Fibroblast of skin of right biceps (primary cell): Measurements from ENCODE around the gene ZNF414.
A peak's percentile ranks its signal among the peaks of the same experiment; 100 is the strongest.
"Not testable (repeated sequence)": the region's sequence is repeated elsewhere in the genome, so short reads cannot be mapped to it uniquely, and the experiment has no call there.

Experiments
- DNase-seq: peaks from one replicate; pipeline ENCODE4 v3.0.0-alpha.2; 2013

The ZNF414 gene, protein sequence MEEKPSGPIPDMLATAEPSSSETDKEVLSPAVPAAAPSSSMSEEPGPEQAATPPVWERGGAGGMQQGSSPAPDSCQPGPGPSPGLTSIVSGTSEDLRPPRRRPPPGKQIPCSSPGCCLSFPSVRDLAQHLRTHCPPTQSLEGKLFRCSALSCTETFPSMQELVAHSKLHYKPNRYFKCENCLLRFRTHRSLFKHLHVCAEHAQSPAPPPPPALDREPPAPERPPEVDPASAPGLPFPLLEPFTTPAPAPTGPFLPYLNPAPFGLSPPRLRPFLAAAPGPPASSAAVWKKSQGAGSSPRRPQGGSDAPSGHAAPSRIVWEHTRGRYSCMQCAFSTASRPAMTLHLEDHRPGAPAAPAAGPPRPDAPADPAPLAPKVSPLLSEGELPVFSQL

DNA sequence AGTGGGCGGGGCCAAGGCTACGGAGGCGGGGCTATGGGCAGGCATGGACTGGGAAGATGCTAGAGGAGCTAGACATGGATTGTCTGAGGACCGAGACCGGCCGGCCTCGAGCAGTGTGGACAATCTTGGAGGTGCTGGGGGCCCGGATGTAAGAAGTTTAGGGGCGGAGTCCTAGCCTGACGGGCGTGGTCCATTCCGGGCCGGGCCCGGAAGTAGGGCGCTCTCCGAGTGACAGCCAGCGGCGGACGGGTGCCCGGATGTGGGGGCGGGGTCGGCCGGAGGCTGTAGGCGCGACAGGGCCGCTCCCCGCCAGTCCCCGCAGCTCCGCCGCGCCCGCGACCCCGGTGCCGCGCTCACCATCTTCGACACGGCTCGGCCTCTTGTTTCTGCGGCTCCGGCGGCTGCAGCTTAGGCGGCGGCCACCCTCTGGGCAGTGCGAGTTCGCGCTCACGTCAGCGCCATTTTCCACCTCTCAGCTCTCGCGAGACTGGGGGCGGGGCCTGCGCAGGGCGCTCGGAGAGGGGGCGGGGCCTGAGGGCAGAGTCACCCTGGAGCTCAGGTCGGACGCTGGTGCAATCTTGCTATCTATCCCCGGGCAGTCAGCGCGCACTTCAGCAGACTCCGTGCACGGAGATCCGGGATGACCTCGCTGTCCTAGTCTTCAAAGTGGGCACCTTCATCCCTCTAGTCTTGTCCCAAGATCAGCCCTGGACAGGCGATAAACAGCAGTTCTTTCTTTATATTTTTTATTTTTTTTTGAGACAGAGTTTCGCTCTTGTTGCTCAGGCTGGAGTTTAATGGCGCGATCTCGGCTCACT is at the start of gene ZNF414:
TSS of gene ZNF414 (minus strand) at position 481 of the 818 bp plus-strand sequence. CDS start at position 360, 121 bp downstream.
- peak; percentile 98 for DNase-seq

DNA sequence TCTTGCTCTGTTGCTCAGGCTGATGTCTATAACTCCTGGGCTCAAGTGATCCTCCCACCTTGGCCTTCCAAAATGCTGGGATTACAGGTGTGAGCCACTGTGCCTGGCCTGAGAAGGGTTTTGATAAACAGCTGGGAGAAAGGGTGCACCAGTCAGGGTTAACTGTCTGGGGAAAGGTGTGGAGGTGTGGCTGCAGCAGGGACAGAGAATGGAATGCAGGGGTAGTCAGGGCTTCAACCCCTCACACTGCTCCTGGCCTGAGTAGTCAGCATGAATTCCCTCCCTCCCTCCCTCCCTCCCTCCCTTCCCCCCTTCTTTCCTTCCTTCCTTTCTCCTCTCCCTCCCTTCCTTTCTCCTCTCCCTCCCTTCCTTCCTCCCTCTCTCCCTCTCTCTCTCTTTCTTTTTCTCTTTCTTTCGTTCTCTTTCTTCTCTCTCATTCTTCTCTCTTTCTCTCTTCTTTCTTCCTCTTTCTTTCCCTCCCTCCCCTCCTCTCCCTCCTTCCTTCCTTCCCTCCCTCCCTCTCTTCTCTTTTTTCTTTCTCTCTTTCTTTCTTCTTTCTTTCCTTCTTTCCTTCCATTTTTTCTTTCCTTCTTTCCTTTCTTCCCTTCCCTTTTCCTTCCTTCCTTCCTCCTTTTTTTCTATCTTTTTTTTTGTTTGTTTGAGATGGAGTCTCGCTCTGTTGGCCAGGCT is 47.3 kb upstream of the ZNF414 start:
- no peak for DNase-seq

DNA sequence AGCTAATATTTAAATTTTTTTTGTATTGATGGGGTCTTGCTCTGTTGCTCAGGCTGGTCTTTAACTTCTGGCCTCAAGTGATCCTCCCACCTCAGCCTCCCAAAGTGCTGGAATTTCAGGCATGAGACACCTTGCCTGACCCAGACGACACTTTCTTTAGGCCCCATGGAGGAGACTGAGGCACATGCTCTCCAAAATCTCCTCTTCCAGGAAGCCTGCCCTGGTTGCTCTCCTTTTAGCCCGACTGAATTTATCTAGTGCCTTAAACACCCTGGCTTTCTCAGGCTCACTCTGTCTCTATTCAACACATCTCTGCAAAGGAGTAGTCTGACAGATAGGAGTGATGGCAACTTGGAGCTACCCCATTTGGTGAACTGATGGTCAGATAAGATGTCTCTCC is 44.4 kb upstream of the ZNF414 start:
- DNase-seq: no peak

DNA sequence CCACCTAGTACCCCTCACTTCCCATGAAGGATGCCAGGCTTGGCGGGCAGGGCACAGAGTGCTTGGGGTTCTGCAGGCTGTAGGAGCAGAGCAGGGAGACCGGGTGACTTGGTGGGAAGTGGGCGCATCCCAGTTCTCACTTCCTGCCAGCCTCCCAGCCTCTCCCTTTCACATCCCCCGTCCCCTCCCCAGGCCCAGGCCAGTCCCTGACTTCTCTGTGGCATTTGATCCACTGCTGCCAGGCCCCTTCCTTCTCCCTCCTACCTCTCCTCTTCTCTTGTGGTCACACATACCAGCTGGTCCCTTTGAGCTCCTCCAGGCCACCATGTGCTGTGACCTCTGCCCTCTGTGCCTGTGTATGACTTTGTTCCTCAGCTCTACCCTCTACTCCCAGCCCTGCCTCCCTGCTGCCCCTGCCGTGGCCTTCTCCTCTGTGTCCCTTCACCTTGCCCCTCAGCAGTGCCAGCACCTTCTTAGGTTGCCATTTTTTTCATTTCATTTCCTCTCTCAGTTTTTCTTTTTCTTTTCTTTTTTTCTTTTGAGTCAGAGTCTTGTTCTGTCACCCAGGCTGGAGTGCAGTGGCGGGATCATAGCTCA is 43.8 kb upstream of the ZNF414 start:
- no peak for DNase-seq

DNA sequence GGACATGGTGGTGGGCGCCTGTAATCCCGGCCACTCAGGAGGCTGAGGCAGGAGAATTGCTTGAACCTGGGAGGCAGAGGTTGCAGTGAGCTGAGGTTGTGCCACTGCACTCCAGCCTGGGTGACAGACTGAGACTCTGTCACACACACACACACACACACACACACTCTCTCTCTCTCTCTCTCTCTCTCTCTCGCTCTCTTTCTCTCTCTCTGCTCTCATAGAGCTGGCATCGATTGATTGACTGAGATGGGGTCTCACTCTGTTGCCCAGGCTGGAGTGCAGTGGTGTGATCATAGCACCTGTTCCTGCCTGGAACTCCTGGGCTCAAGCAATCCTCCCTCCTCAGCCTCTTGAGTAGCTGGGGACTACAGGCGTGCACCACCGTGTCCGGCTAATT is 39.8 kb upstream of the ZNF414 start:
- DNase-seq: not testable (repeated sequence)

DNA sequence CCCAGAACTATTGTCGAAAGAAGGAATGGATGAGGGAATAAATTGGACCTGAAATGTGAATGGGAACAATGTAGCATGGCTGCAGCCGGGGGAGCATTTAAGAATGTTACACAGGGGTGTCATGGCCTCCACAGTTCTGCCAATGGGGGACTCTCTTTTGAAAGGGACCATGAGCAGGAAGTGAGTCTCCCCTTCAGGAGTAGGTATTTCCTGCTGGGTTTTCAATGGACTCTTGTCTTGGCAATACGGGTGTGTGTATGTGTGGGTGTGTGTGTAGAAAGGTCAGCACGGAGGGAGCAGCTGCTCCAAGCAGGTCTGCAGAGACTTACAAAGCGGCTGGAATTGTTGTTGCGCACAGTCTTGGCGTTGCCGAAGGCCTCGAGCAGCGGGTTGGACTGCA is 38.8 kb upstream of the ZNF414 start:
- DNase-seq: peak; percentile 48

DNA sequence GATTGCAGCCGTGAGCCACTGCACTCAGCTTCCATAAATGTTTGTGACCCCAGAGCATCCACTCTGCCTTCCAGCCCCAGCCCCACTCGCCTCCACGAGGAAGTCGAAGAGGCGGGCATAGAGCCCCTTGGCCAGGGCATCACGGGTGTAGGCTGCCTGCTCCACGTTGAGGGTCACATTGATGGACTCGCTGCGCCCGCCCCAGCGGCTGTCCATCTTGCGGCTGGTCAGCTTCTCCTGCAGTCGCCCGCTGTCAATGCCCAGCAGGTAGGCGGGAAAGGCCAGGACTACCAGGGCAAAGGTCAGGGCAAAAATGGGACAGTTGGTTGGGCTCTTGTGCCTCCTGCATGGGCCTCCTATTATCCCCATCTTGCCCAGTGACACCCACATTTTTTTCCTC is 36.1 kb upstream of the ZNF414 start:
- DNase-seq: no peak

DNA sequence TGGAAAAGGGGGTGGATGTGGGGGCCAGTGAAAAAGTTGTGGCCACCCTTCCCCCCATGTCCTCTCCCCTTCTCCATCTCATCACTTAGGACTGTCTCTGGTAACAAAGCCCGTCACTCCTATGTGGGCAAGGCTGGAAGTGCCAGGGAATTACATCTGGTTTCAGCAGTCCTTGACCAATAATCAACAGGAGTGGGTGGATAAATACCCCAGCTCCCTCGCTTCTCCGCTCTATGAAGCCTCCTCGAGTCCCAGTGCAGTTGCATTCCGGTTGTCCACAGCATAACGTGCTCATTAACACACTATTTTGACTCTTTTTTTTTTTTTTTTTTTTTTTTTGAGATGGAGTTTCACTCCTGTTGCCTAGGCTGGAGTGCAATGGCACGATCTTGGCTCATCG is 31.8 kb upstream of the ZNF414 start:
- DNase-seq: no peak

DNA sequence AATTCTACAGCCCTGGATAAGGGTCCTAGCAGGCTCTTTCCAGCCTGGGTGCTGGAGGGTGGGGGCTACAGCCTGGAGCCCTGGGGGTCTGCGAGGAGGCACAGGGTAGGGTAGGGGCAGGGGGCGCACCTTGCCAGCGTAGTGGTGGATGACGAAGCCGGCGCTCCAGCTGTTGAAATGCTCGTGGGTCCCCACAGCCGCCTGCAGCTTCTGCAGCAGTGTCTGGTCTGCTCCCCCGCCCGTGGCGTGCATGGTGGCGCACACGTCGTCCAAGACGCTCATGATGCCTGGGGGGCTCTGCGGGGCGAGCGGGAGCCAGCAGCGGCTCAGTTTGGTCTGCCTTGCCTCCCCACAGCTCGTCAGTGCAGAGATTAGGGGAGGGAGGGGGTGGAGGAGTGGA is 30.2 kb upstream of the ZNF414 start:
- no peak for DNase-seq

DNA sequence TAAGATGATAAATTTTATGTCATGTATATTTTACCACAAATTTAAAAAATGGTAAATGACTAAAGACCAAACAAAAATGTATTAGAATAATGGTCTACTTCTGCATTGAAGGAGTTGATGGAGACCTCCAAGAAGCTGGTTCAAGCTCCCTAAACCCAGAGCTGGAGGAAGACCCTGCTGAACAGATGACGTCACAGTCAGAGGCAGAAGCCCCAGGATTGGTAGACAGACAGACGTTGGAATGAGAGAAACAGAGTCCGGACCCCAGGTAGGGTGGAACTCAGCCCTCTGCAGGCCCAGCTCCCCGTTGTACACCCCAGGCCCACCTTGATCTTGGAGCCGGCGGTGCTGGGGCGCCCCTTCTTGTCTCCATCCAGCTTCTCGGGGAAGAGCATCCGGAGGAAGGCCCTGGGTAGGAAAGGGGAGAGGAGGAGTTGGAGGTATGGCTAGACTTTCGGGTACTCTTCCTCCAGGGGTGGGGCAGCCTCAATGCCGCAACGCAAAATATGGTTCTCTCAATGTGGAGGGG is 25.7 kb upstream of the ZNF414 start:
- DNase-seq: no peak

DNA sequence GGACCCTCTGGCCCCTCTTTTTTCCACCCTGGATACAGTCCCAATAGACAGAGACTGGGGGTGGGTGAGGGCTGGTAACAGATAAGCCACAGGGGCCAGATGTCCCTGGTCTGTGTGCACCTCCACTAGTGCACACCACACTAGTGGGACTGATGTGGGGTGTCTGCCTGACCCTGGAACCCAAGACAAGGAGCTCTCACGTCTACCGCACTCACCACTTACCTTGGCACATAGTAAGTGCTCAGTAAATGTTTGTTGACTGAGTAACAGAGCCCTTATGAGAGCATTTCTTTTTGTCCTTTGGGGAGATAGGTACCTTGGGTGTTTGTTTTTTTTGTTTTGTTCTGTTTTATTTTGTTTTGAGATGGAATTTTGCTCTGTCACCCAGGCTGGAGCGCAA is 23.1 kb upstream of the ZNF414 start:
- no peak for DNase-seq

DNA sequence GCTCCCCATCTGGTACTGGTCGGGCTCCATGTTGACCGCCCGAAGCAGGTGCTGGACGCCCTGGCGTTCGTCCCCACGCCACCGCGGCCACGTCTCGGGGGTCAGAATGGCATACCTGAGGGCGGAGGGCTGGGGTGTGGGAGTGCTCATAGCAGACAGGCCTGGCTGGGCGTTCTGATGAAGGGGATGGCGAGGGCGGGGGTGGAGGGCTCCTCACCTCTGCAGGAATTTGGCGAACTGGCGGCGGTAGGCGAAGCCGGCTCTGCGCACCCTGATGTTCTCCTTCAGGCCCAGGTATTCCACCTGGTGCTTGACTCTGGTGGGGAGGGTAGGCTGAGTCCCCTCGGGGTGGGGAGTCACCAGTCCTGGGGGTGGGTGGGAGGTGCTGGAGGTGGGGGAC is 22.3 kb upstream of the ZNF414 start:
- no peak for DNase-seq

DNA sequence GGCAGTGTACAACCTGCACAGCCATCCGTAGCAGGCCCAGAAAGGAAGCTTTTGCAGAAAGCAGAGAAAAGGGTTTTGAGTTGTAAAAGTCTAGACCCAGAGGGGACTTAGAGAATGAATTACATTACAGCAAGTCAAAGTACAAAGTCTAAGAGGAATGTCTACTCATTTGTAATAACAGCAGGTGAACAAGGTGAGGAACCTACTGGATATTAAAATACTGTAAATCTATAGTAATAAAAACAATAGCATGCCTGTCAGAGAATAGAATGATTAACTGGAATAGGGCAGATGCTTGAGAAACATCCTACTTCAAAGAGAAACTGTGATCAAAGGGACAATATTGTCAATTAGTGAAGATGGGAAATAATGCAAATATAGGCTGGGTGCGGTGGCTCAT is 18.3 kb upstream of the ZNF414 start:
- DNase-seq: no peak

DNA sequence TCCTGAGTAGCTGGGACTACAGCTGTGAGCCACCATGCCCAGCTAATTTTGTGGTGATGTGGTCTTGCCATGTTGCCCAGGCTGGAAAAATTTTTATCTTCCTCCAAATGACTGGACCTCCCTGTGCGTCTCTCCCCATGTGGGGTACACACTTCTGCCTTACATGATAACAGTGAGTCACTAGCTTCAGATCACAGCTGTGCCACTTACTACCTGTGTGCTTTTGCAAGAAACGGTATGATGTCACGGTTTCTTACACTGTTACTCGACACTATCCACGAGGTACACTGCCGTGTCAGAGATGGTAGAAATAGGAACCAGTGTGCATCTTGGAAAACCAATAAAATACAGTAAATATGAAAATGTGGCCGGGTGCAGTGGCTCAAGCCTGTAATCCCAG is 17.5 kb upstream of the ZNF414 start:
- DNase-seq: no peak

DNA sequence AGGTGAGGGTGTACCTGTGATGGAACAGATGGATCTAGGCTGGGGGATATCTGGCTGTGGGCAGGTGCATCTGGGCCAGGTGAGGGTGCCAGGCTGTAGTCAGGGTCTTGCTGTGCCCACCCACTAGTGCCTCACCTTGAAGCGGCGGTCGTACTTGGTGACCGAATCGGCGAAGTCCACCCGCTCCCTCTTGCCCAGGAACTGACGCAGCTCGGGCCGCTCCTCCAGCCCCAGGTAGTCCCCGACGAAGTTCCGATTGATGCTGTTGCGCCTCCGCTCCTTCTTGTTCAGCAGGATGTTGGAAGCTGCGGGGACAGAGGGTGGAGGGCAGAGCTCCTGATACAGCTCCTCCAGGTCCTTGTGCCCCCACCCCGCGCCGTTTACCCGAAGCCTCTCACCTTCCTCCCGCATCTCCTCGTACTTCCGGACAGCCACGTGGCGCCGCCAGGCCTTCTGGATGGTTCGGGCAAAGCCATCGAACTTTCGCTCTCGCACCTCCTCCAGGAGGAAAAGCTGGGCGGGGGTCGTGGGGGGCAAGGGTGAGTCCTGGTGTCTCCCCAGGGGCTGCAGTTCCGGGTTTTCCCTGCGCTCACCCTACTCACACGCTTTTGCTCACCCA is 16.2 kb upstream of the ZNF414 start:
- DNase-seq: no peak

DNA sequence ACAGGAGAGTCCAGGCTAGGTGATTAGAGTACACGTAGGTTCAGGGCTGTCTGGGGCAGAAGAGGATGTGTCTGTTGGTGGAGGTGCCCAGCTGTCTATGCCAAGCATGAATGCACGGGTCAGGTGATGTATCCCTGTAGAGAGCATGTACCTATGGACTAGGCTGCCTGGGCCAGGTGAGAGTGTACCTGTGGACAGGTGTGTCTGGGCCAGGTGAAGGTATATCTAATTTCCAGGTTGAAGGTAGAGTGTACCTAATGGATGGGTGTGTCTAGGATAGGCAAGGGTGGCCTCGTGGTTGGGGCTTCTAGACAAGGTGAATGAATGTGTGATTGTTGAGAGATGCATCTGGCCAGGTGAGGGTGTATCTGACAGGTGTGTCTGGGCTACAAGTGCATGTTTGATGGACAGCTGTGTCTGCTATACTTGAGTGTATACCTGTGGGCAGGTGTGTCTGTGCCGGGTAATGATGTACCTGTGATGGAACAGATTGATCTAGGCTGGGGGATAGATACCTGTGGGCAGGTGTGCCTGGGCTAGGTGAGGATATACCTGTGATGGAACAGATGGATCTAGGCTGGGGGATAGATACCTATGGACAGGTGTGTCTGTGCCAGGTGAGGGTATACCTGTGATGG is 15.5 kb upstream of the ZNF414 start:
- no peak for DNase-seq

DNA sequence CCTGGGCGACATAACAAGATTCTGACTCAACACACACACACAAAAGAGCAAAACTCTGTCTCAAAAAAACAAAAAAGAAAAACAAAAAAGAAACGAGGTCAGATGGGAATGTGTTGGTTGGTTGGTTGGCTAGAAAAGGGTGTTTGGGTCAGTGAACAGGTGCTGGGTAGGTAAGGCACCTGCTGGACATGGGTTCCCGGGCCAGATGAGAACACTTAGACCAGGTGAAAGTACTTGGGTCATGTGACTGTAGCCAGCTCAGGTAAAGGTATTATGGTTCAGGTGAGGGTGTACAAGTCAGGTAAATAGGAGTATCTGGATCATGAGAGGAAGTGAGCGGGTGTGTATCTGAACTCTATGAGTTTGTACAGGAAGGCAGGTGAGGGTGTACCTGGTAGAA is 14.5 kb upstream of the ZNF414 start:
- no peak for DNase-seq

DNA sequence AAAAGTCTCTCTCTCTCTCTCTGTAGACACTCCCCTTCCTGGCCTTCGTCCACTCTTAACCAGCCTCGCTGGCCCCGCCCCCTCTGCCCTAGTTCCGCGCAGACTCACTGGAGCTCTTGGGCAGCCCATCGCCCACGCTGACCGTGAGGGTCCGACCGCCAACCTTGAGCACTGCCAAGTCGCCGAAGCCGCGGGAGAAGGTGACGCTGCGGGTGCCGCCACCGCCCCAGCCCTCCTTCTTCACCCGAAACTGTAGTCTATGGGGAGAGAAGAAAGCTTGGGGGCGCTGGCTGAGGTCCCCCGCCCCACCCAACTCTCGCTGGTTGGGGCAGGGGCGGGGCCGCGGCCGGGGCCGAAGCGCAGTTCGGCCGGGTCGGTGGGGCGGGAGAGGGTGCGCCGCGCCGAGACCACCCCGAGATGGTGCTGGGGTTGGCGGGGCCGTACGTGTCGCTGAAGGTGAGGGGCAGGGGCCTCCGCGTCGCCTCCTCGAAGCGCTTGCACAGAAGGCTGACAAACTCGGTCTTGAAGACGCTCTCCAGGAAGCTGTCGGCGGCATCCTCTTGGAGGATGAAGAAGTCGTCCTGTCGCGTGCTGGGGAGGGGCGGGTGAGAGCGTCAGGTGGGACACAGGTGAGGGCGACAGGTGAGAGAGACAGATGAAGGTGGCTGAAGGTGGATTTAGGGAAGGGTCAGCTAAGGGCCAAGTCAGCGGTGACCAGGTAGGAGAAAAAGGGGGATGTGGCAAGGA is 12.6 kb upstream of the ZNF414 start:
- DNase-seq: peak; percentile 93

DNA sequence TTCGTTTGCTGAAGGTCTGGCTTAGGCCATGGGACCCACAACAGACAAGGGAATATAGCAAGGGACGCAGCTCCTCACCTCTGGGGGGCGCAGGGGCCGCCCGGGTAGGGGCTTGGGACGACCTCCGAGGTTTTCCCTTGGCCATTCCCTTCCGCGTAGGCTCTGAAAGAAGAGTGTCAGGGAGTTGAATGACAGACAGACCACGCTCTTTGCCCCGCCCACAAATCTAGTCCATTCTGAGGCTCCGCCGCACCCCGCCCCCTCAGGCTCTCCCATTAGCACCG is 11.4 kb upstream of the ZNF414 start:
- no peak for DNase-seq

DNA sequence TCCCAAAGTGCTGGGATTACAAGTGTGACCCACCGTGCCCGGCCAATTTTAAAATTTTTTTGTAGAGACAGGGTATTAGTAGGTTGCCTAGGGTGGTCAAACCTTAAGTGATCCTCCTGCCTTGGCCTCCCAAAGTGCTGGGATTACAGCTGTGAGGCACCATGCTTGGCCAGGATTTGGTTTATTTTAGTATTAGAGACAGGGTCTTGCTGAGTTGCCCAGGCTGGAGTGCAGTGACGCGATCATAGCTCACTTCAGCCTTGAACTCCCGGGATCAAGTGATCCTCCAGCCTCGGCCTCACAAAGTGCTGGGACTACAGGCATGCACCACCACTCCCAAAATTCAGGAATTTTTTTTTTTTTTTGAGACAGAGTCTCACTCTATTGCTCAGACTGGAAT is 5.4 kb upstream of the ZNF414 start:
- no peak for DNase-seq

DNA sequence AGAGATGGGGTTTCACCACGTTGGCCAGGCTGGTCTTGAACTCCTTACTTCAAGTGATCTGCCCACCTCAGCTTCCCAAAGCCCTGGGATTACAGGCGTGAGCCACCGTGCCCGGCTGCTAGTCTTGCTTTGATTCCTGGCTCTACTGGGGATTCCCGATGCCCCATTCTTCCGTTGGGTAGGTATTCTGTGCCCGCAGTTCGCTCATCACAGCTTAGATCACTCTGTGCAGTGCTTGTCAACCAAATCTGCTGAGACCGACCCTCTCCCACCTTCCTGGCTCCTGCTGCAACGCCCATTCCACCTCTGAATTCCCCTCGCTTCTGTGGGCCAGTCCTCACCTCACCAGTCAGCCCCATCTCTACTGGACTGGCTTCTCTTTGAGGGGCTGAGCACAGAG is 4.6 kb upstream of the ZNF414 start:
- DNase-seq: no peak
